Heart left ventricle (tissue), 16 donors: ENCODE measurements around the gene EIF1B. TPM values are rescaled to one million over a fixed set of nuclear protein-coding genes. Genes with fewer than 3 reads are reported as not detected.
A peak's percentile ranks its signal among the peaks of the same experiment; 100 is the strongest.

Source experiments
- ATAC-seq, 4 donors: fragments of 200-7000 bp; cut with Tn5 transposase; one replicate each; pipeline ENCODE4 v1.9.1; 2020 to 2022; ENCODE audit warnings: moderate library complexity in 4 of 4, mild to moderate bottlenecking in 3 of 4, moderate number of reproducible peaks in 1 of 4
- DNase-seq, 5 donors: peaks; one replicate each; pipeline ENCODE4 v3.0.0-alpha.2; 2020
- H3K27ac ChIP-seq, 12 donors: fragments of 200-600 bp; sonication (generic) in 4 of 12; one replicate each; pipeline versions ENCODE4 v1.5.0 to v1.8.0; 2016 to 2022; ENCODE audit warnings: mild to moderate bottlenecking in 2 of 12
- H3K27me3 ChIP-seq, 9 donors: fragments of 200-600 bp; sonication (generic) in 2 of 9; one replicate each; pipeline versions ENCODE4 v1.5.1 to v1.8.0; 2016 to 2022; ENCODE audit warnings: mild to moderate bottlenecking in 3 of 9
- H3K36me3 ChIP-seq, 9 donors: fragments of 200-600 bp; sonication (generic) in 2 of 9; one replicate each; pipeline versions ENCODE4 v1.5.0 to v1.8.0; 2018 to 2022; ENCODE audit warnings: mild to moderate bottlenecking in 2 of 9
- H3K4me1 ChIP-seq, 12 donors: fragments of 200-600 bp; sonication (generic) in 4 of 12; one replicate each; pipeline versions ENCODE4 v1.5.0 to v1.8.0; 2016 to 2022; ENCODE audit warnings: mild to moderate bottlenecking in 3 of 12
- H3K4me3 ChIP-seq, 12 donors: fragments of 200-600 bp; sonication (generic) in 4 of 12; one replicate each; pipeline versions ENCODE4 v1.5.0 to v1.8.0; 2017 to 2022; ENCODE audit warnings: mild to moderate bottlenecking in 9 of 12, moderate library complexity in 4 of 12
- H3K9me3 ChIP-seq, 12 donors: fragments of 200-600 bp; sonication (generic) in 4 of 12; one replicate each; pipeline versions ENCODE4 v1.5.0 to v1.8.0; 2016 to 2022; ENCODE audit warnings: mild to moderate bottlenecking in 1 of 12
- POLR2A ChIP-seq, 2 donors: fragments of 450-650 bp; IDR thresholded peaks; one replicate each; pipeline ENCODE4 v1.6.1; 2017; ENCODE audit warnings: antibody characterized with exemption in 2 of 2, mild to moderate bottlenecking in 2 of 2, moderate library complexity in 2 of 2
- WGBS, 4 donors: extraction: QIAGEN DNeasy Blood & Tissue Kit in 2 of 4; methylation state at CpG; one replicate each; pipeline versions ENCODE4 v1.1.5 to v1.1.7; 2013 to 2018; 5-methylcytosine and 5-hydroxymethylcytosine counted together
- intact Hi-C, 10 donors: fragments of 100-400 bp; cut with DNase I; formaldehyde crosslinking; loops; one replicate each; pipeline versions ENCODE4 v1.11.1 to v1.14.2; 2022
- polyA plus RNA-seq, 2 donors: library from polyadenylated mRNA; stranded (reverse); fragments of 200-250 nt; gene quantifications; one replicate each; pipeline ENCODE4 v1.2.3, GENCODE V29; 2013
- total RNA-seq, 9 donors: library from RNA; depleted of rRNA in 2 of 9; stranded (reverse); fragments of >200 nt in 2 of 9; fragmentation: NEBNext Ultra II Directional in 3 of 9; extraction: Animal tissue kit (Norgen Biotek cat#: 25700) in 3 of 9; gene quantifications; one replicate each; pipeline versions ENCODE4 v1.1.0 to v1.2.4, GENCODE V29; 2016 to 2023
- TF ChIP-seq, protein P1 (sequence below), 12 donors: fragments of 200-600 bp; sonication (generic) in 4 of 12; IDR thresholded peaks; one replicate each; pipeline versions ENCODE4 v1.5.0 to v1.8.0; 2018 to 2022; ENCODE audit warnings: antibody characterized with exemption in 12 of 12, mild to moderate bottlenecking in 5 of 12
- donor health status: ischemic (EF 13 %, LVEDD 7.1; RV severe dilation, severe dysfunction).
- donor health status: healthy with polysubstance abuse.
- donor health status: DM: no; HTN: yes; CAD: no.
- donor health status: DM: no; HTN: no; CAD: no.
- donor health status: ischemic (EF 25% LVEDD 6.9; RV normal size, moderate dysfunction).
- donor health status: ischemic (EF 25% LVEDD 5.7; RV mildly dilated, moderate dysfunction).
- donor health status: healthy.
- donor health status: DM: yes; HTN: yes; CAD: no.
- donor health status: ischemic (EF 35%, LVEDD 5.7; RV mildly dilated, moderate dysfunction).
- donor health status: nonischemic (EF 11% LVEDD 7.7; RV severe dilation, severe dysfunction).
- donor health status: DM: yes; HTN: yes; CAD: no.
- donor health status: PGD.
- donor health status: ischemic (EF 29% LVEDD 5.4; RV normal size, mild dysfunction).
- donor health status: nonischemic (EF 23%, LVEDD 6.1; RV moderate dilation, normal function).

EIF1B gene
- total and polyA plus RNA-seq, 11 donors, result 64.0 to 590 (median 289) TPM

- Histone ChIP-seq H3K36me3 (peaks cover 0 to 15% (median 14%) of the 10 kb centered on the region in 9 donors), H3K9me3 (no peaks in the 10 kb centered on the region), H3K4me3 (no peak overlapping the region), H3K27me3 (no peaks in the 10 kb centered on the region), H3K4me1 (peaks cover 0 to 45% (median 24%) of the 10 kb centered on the region in 12 donors), H3K27ac (no peak overlapping the region)
- DNase-seq, result no peak
- intact Hi-C loops, result loop anchor here in 2 of 10 donors (5.0 kb wide), 1 partner anchor 70 kb away; no protein-coding TSS in a partner anchor
- 84 to 94% (median 89%) methylated on average over 1 of the region's 1 CpG for WGBS, 4 donors
- no peak for TF ChIP-seq POLR2A (IDR thresholded peaks at IDR 0.05)
- TF ChIP-seq, protein P1, sequence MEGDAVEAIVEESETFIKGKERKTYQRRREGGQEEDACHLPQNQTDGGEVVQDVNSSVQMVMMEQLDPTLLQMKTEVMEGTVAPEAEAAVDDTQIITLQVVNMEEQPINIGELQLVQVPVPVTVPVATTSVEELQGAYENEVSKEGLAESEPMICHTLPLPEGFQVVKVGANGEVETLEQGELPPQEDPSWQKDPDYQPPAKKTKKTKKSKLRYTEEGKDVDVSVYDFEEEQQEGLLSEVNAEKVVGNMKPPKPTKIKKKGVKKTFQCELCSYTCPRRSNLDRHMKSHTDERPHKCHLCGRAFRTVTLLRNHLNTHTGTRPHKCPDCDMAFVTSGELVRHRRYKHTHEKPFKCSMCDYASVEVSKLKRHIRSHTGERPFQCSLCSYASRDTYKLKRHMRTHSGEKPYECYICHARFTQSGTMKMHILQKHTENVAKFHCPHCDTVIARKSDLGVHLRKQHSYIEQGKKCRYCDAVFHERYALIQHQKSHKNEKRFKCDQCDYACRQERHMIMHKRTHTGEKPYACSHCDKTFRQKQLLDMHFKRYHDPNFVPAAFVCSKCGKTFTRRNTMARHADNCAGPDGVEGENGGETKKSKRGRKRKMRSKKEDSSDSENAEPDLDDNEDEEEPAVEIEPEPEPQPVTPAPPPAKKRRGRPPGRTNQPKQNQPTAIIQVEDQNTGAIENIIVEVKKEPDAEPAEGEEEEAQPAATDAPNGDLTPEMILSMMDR (IDR thresholded peaks at IDR 0.05), result no peak
- ATAC-seq, result no peak
These were observed 2.3 kb upstream of the EIF1B start for GRCh38 chr3:40307176-40307575.

- WGBS, 4 donors, result 13 to 20% (median 17%) methylated on average over 19 to 20 of the region's 20 CpGs
- intact Hi-C loops, result loop anchor here in 4 of 10 donors (1.0 to 5.0 kb wide), 3 partner anchors 71 to 144 kb away; no protein-coding TSS in a partner anchor
These were observed 636 bp upstream of the EIF1B start for GRCh38 chr3:40308725-40309417.

GRCh38 chr3:40309925-40310695, 603 bp downstream of the EIF1B start:
- H3K27me3 ChIP-seq, result no peaks in the 10 kb centered on the region
- intact Hi-C loops, result loop anchor here in 8 of 10 donors (1.0 to 10.0 kb wide), 7 partner anchors 72 to 895 kb away; no protein-coding TSS in a partner anchor
- H3K9me3 ChIP-seq, result no peaks in the 10 kb centered on the region
- H3K36me3 ChIP-seq, result peaks cover 0 to 44% (median 35%) of the 10 kb centered on the region in 9 donors
- peaks cover 0 to 55% (median 33%) of the 10 kb centered on the region in 12 donors for H3K4me1 ChIP-seq
- 0 to 1% (median 0%) methylated on average over 34 to 49 of the region's 49 CpGs for WGBS, 4 donors
- ATAC-seq (peak; percentile 0 to 29 (median 20)), DNase-seq (peak; percentile 40 to 71 (median 59))
- TF ChIP-seq, protein P1 (IDR thresholded peaks at IDR 0.05), result no peak
- TF ChIP-seq POLR2A (IDR thresholded peaks at IDR 0.05), result no peak
- peak overlapping the region; percentile 92 to 99 (median 97) for H3K27ac ChIP-seq
- H3K4me3 ChIP-seq, result peak overlapping the region; percentile 71 to 96 (median 88)

More at GRCh38 chr3:40308725-40309417, 636 bp upstream of the EIF1B start:
- DNase-seq (peak in 1 of 5 donors; percentile 24), ATAC-seq (peak in 3 of 4 donors; percentile 0 to 6 (median 4))
- Histone ChIP-seq H3K4me1 (peaks cover 0 to 44% (median 26%) of the 10 kb centered on the region in 12 donors), H3K4me3 (peak overlapping the region; percentile 28 to 96 (median 87)), H3K27me3 (no peaks in the 10 kb centered on the region), H3K27ac (peak overlapping the region; percentile 86 to 99 (median 97)), H3K9me3 (no peaks in the 10 kb centered on the region), H3K36me3 (peaks cover 0 to 32% (median 30%) of the 10 kb centered on the region in 9 donors)
- TF ChIP-seq, protein P1 (IDR thresholded peaks at IDR 0.05), result no peak
- TF ChIP-seq POLR2A (IDR thresholded peaks at IDR 0.05), result no peak
